Activated CD8-positive, alpha-beta memory T cell treated with anti-CD3 and anti-CD28 coated beads, Interleukin-2, amount 50 U/mL, for 24 hours (primary cell): Measurements from ENCODE around the gene FALEC.
"Not testable (repeated sequence)": the region's sequence is repeated elsewhere in the genome, so short reads cannot be mapped to it uniquely, and the experiment has no call there.

Experiments used
- DNase-seq: peaks from one replicate; pipeline ENCODE4 v3.0.0-alpha.2; 2020; ENCODE audit errors: extremely low read depth

Gene FALEC

DNA sequence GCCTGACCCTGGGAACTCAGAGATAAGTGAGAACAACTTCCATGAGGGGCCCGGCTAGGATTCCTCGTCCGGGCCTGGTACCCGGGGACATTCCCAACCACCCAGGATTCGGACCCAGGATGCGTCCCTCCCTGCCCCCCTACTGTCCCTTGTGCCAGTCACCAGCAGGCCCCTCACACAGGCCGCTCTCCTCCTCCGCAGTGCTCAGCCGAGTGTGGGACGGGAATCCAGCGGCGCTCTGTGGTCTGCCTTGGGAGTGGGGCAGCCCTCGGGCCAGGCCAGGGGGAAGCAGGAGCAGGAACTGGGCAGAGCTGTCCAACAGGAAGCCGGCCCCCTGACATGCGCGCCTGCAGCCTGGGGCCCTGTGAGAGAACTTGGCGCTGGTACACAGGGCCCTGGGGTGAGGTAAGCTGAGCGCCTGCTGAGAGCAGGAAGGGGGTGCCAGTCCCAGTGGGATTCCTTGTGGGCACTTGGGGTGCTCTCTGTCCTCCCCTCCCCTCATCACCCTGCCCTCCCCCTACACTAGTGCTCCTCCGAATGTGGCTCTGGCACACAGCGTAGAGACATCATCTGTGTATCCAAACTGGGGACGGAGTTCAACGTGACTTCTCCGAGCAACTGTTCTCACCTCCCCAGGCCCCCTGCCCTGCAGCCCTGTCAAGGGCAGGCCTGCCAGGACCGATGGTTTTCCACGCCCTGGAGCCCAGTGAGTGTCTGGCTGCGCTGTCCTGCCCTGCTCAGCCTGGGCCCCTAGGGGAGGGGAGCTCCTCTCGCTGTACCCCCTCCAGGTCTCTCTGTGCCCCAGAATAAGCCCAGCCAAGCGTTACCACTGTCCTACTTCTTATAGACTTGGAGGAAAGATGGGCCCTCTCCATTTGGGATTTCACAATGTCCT is 43.5 kb downstream of the FALEC start:
- no peak for DNase-seq

DNA sequence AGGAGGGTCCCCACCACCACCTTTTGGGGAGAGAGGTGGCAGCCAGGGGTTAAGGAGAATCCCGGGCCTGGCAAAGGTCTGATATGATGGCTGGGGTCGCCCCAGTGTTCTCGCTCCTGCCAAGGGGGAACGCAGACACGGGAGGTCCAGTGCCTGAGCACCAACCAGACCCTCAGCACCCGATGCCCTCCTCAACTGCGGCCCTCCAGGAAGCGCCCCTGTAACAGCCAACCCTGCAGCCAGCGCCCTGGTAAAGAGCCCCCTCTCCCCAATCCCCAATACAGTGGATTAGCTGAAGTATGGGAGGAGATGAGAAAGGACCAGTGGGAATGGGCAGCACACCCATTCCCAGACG is 44.1 kb downstream of the FALEC start:
- DNase-seq = no peak

DNA sequence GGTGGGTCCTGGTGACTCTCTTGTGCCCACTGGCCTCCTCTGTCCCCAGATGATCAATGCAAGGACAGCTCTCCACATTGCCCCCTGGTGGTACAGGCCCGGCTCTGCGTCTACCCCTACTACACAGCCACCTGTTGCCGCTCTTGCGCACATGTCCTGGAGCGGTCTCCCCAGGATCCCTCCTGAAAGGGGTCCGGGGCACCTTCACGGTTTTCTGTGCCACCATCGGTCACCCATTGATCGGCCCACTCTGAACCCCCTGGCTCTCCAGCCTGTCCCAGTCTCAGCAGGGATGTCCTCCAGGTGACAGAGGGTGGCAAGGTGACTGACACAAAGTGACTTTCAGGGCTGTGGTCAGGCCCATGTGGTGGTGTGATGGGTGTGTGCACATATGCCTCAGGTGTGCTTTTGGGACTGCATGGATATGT is 44.5 kb downstream of the FALEC start:
- DNase-seq = no peak

DNA sequence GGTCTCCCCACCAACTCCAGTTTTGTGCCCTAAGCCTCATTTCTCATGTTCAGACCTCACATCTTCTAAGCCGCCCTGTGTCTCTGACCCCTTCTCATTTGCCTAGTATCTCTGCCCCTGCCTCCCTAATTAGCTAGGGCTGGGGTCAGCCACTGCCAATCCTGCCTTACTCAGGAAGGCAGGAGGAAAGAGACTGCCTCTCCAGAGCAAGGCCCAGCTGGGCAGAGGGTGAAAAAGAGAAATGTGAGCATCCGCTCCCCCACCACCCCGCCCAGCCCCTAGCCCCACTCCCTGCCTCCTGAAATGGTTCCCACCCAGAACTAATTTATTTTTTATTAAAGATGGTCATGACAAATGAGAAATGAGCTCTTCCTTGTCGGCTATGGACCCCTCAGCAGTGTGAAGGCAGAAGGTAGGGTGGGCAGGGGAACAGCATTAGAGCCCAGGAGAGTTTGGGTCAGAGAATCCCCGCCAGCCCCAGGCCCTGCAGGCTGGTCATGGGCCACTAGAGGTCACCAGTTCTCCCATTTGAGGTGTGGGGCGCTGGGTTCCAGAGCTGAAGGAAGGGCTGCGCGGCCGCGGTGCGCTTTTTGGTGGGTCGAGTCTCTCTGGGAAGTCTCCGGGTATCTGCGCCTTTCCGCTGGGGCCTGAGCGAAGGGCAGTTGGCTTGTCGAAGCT is 45.2 kb downstream of the FALEC start:
- no peak for DNase-seq

DNA sequence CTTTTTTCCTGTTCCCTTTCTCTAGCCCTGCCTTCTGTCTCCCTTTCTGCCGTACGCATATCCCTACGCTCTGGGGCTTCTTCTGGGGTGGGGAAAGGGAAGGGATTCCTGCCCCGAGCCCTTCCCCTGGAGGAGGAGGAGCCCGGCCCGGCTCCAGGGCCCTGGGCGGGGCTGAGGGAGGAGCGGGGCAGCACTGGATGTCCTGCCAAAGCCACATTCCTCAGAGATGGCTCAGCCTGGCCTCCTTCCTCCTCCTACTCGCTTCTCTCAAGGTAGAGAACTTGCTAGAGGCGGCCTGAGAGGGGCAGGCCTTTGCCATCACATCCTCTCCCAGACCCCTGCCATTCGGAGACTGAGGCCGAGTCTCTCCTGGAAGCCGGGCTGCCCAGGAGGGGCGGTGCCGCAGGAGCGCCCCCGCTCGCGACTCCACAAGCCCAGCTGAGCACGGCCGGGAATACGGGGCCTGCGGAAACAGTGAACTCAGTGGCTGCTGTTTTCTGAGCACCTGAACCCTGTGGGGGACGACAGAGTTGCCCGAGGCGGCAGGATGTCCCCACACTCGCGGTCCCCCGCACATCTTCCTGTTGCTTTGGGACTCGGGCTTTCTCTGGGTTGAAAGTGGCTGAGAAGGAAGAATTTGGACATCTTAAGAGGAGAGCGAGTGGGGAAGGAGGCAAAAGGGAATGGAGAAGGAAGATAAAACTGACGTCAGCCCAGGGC is 45.9 kb downstream of the FALEC start:
- no peak for DNase-seq

DNA sequence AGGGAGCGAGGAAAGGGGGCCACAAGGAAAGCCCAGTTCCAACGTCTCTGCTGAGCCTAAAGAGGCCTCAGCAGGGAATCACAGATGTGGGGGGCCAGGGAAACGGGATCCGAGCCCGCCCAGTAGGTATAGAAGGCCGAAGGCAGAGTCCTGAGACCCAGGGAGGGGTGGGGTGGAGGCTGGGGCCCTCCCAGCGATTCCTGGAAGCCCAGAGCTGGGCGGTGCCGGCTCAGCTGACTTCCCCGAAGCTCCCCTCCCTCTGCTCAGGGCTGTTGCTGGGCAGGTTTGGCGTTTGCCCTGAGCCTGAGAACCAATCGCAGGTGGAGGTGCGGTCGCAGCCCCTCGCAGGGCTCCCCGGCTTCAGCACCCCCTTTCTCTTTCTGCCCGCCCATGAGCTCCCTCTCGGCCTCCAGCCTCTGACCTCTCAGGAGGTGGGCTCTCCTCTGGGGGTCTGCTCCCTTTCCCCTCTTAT is 46.5 kb downstream of the FALEC start:
- peak; percentile 69 for DNase-seq

DNA sequence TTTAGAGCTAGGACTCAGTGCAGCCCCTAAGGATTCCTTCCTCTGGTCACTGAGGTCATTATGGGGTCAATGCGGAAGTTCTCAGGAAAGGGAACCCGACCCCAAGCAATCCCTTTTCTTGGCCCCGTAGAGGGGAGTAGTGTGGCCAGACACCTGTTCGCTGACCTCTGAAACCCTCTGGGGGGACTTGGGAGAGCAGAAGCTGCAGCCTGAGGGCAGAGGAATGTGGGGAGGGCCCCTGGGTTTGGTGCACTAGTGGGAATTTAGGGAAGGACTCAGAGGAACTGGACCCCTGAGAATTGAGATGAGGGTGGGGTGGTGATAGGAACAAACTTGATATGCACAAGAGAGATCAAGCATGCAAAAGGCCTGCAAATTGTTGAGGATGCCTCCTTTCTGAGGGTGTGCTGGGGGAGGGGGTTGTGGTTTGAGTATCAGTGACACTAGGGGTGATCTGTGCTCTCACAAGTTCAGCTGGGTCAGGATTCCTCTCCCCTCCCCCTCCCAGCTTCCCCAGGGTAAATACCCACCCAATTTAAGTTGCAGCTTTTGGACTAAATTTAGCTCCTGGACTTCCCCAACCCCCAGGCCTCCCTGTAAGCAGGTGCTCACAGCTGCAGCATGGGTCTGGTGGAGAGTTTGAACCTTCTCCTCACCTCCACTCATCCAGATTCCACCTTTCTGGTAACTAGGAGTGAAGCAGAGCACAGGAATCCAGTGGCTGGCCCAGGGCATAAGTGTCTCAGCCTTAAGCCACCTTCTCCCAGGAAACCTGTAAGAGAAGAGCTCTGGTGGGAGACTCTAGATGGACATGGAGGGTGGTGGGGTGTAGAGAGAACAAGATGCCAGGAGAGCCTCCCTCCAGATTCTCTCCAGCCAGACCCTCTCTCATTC is 47.1 kb downstream of the FALEC start:
- DNase-seq = no peak

DNA sequence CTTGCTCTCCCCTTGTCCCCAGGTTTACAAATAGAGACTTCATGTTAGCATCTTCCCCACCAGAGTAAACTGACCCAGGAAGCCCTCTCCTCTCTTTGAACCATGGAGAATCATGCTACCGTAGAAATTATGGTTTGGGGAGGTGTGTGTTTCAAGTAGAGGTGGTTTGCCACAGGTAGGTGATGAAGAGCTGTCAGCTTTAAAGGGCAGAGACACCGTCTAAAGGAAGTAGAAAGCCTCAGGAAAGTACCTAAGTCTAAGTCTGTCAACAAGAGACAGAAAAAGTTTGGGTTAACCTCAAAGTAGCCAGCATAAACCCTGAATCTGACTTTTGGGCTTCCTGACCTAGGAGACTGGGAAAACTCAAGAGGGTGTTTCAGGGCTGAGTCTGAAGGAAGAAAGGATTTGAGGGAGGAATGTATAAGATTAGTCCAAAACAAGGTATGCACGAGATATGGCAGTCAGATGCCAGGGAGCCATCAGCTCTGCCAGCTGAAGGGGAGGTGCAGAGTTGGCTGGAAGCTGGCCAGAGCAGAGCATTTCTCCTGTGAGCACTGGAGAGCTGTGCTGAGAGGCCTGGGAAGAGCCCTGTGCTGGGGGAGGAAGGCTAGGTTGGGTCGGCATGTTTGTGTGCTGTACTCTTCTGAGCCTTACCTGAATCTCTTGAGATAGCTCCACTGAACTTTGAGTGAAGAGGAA is 47.9 kb downstream of the FALEC start:
- no peak for DNase-seq

DNA sequence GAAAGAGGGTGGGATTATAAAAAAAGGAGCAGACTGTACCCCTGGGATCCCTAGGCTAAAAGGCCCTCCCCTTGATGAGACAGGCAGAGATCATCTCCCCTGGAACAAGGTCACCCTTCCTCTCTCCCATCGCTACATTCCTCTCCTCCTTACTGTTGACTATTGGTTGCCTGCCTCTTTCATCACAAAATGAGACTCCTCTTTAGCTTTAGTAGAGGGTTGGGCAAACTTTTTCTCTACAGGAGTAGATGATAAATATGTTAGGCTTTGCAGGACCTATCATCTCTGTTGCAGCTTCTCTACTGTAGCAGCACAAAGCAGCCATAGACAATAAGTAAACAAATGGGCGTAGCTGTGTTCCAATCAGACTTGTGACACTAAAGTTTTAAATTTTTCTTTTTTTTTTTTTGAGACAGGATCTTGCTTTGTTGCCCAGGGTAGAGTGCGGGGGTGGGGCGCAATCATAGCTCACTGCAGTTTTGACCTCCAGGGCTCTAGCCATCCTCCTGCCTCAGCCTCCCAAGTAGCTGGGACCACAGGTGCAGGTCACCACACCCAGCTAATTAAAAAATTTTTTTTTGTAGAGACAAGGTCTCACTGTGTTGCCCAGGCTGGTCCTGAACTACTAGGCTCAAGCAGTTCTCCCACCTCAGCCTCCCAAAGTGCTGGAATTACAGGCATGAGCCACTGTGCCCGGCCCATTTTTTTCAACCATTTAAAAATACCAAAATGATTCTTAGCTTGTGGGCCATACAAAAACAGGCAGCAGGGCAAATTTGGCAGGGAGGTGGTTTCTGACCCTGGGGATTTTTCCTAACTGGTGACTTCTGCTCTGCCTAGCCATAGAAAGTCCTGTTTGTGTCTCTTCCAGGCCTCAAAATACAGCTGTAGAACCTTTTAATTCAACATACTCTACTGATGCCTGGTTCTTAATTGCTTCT is 48.8 kb downstream of the FALEC start:
- no peak for DNase-seq

DNA sequence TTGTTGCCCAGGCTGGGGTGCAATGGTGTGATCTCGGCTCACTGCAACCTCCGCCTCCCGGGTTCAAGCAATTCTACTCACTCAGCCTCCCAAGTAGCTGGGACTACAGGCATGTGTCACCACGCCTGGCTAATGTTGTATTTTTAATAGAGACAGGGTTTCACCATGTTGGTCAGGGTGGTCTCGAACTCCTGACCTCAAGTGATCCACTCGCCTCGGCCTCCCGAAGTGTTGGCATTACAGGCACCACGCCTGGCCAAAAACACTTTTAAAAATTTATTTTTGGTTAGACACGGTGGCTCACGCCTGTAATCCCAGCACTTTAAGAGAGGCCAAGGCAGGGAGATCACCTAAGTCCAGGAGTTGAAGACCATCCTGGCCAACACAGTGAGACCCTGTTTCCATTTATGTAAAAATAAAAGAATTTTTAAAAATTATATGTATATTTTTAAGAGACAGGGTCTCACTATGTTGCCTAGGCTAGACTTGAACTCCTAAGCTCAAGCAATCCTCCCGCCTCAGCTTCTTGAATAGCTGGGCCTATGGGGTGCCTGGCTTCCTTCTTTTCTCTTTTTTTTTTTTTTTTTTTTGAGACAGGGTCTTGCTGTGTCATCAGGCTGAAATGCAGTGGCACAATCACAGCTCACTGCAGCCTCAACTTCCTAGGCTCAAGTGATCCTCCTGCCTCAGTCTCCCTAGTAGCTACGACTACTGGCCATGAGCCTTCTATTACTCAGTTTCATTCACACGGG is 49.9 kb downstream of the FALEC start:
- DNase-seq = not testable (repeated sequence)

DNA sequence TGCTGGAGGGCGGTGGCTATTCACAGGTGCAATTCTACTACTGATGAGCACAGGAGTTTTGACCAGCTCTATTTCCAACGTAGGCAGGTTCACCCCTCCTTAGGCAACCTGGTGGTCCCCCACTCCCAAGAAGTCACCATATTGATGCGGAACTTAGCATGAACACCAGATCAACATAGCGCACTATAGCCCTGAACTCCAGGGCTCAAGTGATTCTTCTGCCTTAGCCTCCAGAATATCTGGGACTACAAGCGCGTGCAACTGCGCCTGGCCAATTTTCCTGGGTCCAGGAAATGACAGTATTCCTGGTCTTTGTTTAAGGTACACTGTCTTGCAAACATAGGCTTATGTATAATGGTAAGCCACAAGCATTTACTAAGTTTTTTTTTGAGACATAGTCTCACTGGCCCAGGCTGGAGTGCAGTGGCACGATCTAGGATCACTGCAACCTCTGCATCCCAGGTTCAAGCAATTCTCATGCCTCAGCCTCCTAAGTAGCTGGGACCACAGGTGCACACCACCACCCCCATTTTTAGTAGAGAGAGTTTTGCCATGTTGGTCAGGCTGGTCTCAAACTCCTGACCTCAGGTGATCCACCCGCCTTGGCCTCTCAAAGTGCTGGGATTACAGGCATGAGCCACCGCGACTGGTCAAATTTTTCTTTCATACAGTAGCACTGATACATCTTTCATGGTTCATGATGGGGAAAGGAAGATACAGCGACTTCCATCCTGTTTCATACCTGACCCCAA is 51.2 kb downstream of the FALEC start:
- no peak for DNase-seq

DNA sequence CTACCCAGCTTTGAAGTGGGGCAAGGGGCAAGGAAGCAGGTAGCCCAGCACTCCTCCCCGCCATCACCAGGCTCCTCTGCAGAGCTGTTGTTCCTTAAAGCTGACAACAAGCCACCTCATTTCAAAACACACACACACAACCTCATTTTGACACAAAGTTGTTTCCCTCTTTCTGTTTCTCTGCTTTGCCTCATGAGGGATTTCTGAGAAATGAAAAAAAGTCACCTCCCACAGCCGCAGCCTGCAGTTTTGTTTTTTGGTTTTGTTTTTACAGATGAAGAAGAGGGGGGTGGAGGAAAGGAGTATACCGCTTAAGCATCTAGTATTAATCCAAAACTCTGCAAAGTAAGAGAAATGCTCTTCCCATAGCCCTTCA is 51.8 kb downstream of the FALEC start:
- DNase-seq = no peak

DNA sequence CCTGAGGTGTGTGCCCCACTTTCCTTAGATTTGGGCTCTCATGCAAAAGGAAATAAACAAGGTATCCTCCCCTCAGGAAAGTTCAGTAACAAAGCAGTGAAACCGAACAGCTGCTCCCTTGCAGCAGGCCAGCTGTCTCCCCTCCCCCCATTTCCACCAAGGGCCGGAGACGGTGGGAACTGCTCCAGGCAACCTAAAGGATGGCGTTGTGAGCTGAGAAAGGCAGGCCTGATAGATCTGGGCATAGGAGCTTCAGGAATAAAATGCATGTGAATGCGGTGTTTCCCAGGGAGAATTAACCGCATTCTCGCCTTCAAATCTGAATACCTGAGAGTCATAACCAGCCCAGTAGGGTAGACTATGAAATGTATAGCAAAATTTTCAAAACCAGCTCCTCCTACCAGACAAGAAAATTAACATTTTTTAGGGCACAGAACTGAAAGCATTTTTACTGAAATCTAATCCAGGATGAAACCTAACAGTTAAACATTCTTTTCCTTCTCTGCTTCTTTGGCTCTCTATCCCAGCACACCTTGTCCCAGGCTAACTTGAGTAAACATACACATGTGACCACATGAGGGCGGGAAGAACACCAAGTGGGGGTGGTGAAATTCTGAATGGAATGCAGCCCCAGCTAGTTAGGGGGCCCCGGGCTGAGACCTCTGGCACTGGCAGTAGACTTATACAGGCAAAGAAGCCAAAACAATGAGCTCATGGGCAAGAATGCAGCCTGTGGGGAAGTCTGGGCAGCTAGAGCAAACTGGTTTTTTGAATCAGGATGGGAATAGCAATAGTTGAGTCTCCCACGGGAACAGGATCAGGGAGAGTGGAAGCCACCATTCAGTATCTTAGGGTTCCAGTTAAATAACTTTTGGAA is 52.4 kb downstream of the FALEC start:
- DNase-seq = no peak

DNA sequence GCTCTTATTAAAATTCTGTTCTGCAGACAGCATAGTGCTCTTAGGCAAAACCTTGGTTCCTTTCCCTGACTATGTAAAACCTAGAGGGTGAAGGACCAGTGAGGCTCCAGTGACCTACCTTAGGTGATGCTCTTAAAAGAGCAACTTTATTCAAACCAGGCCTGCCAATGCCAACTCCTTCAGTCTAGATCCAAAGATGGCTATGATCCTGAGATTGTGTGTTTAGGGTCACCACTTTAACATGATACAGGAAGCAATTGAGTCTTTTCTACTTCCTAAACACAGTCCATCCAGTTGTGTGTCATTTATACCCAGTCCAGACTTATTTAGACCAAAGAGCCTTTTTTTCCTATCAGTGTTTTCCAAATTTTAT is 53.0 kb downstream of the FALEC start:
- no peak for DNase-seq

DNA sequence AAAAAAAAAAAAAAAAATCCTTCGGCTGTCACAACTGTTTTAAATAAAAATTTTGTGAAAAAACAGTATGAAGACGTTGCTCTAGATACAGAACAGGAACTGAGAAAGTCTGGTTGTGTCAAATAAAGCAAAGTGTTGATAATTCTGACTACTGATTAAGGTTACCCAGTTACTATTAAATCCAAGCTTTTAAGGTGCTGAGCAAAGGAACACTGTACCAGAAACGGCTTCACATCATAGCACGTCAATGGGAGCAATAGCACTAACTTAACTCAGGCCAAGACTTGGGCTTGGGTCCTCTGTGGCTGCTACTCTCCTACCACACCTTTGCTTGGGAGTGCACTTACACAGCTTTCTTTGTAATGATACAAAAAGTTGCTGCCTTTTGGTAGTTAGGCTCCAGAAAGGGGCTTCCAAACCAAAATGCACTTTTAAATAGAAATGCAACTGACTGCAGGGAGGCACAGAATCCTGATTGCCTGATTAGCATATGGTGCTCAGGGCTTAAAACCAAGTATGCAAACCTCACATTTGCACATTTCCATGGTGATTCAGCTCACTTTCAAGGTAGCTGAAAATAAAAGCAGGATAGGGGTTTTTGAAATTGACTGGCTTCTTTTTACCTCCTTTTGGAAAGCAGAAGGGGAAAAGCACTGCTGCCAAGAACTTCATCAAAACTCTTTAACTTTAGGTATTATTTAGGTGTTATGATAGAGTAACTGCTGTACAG is 57.5 kb downstream of the FALEC start:
- no peak for DNase-seq

DNA sequence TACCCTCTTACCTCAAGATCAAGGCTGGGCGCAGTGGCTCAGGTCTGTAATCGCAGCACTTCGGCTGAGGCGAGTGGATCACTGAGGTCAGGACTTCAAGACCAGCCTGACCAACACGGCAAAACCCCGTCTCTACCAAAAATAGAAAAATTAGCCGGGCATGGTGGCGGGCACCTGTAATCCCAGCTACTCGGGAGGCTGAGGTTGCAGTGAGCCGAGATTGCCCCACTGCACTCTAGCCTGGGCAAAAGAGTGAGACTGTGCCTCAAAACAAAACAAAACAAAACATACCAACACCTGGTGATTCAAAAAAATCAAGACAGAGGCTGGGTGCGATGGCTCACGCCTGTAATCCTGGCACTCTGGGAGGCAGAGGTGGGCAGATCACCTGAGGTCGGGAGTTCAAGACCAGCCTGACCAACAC is 58.1 kb downstream of the FALEC start:
- DNase-seq = not testable (repeated sequence)
